GM18498 (cell line): ENCODE results near the gene SCN3A.

Experiments used
- ATAC-seq: cut with Tn5 transposase; IDR thresholded peaks from one replicate; pipeline ENCODE4 v1.9.1; 2021; ENCODE audit warnings: mild to moderate bottlenecking, moderate library complexity; ENCODE audit not compliant: unreplicated experiment

SCN3A gene

GRCh38 chr2:165203689-165204559, at the start of gene SCN3A:
TSS of gene SCN3A (minus strand) at chr2:165204050. CDS start at chr2:165176394, 27,656 bp downstream.
- ATAC-seq, result peak; percentile 75

GRCh38 chr2:165253178-165253577, 49.3 kb upstream of the SCN3A start:
- ATAC-seq, result no peak

- no peak for ATAC-seq
Measured at GRCh38 chr2:165251366-165251765, 47.5 kb upstream of the SCN3A start.

- no peak for ATAC-seq
Measured at GRCh38 chr2:165248238-165248637, 44.4 kb upstream of the SCN3A start.

- no peak for ATAC-seq
Measured at GRCh38 chr2:165245081-165245793, 41.4 kb upstream of the SCN3A start.

GRCh38 chr2:165240916-165241315, 37.1 kb upstream of the SCN3A start:
- no peak for ATAC-seq

GRCh38 chr2:165239856-165240515, 36.1 kb upstream of the SCN3A start:
- ATAC-seq, result no peak

GRCh38 chr2:165239230-165239629, 35.4 kb upstream of the SCN3A start, which contains the start of gene SCN2A:
TSS of gene SCN2A (plus strand) at chr2:165239414. CDS start at chr2:165295824, 56,410 bp downstream.
- peak; percentile 60 for ATAC-seq

- no peak for ATAC-seq
Measured at GRCh38 chr2:165238295-165238694, 34.4 kb upstream of the SCN3A start.

GRCh38 chr2:165237056-165237455, 33.2 kb upstream of the SCN3A start:
- no peak for ATAC-seq

GRCh38 chr2:165227571-165227970, 23.7 kb upstream of the SCN3A start:
- ATAC-seq, result no peak

GRCh38 chr2:165224941-165225340, 21.1 kb upstream of the SCN3A start:
- ATAC-seq, result no peak

- no peak for ATAC-seq
Measured at GRCh38 chr2:165219481-165219880, 15.6 kb upstream of the SCN3A start.

- ATAC-seq, result no peak
Measured at GRCh38 chr2:165214093-165214492, 10.2 kb upstream of the SCN3A start.

- ATAC-seq, result no peak
Measured at GRCh38 chr2:165208094-165208493, 4.2 kb upstream of the SCN3A start.

GRCh38 chr2:165205865-165206264, 2.0 kb upstream of the SCN3A start:
- no peak for ATAC-seq

GRCh38 chr2:165202239-165202638, 1.6 kb downstream of the SCN3A start:
- ATAC-seq, result no peak

GRCh38 chr2:165198181-165198580, 5.7 kb downstream of the SCN3A start:
- ATAC-seq, result no peak

- ATAC-seq, result no peak
Measured at GRCh38 chr2:165197346-165197745, 6.5 kb downstream of the SCN3A start.

- ATAC-seq, result no peak
Measured at GRCh38 chr2:165196411-165196810, 7.4 kb downstream of the SCN3A start.

- peak; percentile 95 for ATAC-seq
Measured at GRCh38 chr2:165193178-165193777, 10.6 kb downstream of the SCN3A start.
